GM21529 (cell line): ENCODE results near the gene ELP1.
"Not testable (repeated sequence)": the region's sequence is repeated elsewhere in the genome, so short reads cannot be mapped to it uniquely, and the experiment has no call there.

Source experiments
- ATAC-seq: cut with Tn5 transposase; IDR thresholded peaks from one replicate; pipeline ENCODE4 v1.9.1; 2021; ENCODE audit not compliant: unreplicated experiment

ELP1 gene

DNA sequence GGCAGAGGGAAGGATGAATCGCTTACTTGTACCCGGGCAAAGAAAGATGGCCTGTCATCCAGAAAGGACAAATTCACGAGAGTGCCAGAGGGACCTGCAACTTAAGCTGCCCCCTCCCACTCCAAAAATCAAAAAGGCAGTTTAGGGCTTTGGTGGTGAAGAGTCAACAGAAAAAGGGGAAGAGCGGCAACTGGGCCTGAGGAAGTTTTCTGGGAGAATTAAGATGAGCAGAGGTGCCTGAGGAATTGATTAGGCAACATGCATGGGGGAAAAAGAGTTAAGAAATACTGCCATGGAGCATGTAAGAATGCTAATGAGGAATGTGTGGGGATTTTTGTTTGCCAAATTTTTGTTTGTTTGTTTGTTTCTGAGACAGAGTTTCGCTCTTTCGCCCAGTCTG is 76.4 kb downstream of the ELP1 start:
- no peak for ATAC-seq

DNA sequence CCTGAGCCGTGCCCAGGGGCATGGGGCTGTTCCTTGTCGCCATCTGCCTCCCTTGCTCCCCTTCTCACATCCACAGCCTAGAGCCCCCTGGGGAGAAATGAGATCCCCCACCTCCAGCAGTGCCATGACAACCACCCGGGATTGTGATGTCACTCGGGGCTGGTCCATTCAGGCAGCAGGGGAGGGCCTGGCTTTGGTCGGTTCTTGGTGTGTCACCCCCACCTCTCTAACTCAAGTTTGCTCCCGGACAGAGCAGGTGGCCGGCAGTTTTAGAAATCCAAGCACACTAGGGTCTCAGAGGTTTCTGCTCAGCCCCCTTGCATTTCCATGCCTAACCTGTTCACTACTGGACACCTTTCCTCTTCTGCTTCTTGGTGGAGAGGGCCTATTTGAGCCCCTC is 78.0 kb downstream of the ELP1 start, which contains the start of gene ACTL7B:
TSS of gene ACTL7B (minus strand) at position 99 of the 400 bp plus-strand sequence. CDS start at position 43, 56 bp downstream.
- ATAC-seq = no peak

DNA sequence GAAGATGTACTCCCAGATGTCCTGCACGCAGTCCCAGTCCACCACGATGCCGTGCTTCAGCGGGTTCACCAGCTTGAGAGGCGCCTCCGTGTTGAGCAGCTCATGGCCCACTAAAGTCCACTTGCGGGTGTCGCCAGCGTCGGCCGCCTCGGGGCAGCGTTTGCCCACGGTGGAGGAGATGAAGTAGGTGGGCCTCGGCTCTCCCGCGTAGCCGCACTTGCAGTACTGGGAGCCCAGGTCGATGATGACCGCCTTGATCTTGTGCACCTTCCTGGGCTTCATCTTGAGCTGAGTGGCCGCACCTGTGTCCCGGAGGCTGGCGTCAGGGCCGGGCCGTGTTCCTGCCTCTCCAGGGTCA is 78.4 kb downstream of the ELP1 start:
- no peak for ATAC-seq

DNA sequence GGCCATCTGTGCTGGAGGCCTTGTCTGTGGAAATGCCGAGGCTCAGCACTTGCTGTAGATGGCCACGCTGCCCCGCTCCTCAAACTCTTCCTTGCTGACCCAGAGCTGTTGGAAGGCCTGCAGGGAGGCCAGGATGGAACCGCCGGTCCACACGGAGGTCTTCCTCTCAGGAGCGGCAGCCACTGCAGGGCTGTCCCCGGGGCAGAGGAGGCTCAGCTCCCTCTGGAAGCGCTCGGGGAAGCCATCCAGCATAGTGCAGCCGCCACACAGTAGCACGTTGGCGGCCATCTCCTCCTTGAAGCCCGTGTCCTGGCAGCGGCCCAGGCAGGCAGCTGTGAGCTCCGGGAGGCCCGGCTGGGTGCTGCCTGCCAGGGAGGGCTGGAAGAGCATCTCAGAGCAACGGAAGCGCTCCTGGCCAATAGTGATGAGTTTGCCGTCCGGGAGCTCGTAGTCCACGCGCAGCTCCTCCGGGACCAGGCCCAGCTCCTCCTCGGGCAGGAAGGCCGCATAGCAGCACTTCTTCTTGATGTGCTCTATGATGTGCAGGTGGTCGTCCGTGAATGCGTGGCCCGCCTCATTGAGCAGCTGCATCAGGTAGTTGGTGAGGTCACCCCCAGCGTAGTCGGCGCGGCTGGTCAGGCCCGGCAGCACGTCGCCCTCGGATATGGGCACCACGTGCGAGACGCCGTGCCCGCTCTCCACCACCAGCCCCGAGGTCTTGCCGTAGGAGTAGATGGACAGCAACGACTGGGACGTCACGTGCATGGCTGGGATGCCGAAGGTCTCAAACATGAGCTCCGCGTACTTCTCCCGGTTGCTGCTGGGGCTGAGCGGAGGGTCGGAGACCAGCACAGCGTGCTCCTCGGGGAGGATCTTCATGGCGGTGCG is 79.0 kb downstream of the ELP1 start:
- no peak for ATAC-seq

DNA sequence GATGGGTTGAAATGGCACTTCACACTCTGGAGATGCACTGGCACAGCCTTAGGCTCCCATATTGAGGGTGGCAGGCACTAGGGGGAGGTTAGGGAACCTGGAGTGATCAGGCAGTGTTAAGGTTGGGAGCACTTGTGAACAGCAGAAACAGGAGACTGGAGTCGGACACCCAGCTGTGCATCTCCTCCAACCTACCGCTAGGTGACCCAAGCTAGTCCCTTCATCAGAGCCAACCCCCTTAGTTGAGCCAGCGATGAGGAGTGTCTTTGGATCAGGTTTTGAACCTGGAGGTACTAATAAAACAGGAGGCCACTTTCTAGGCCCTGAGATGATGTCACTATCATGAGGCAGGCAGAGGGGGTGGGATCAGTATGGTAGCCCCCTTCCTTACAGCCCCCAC is 79.8 kb downstream of the ELP1 start:
- no peak for ATAC-seq

DNA sequence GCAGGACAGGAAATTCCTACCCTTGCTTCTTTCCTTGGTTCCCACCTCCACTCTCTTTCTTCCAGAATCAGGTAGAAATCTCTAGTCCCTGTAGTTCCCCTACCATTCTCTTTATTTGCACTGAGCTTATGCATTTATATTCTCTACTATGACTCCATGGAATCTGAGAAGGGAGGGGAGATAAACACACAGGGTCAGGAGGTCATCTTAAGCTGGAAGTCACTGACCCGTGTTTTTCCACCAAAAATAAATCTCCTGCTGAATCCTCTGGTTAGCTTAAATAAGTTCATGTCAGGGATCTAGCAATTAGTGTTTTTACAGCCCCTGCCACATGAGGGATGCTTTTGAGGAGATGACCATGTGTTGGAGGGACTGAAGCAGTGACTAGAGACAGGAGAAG is 81.8 kb downstream of the ELP1 start:
- no peak for ATAC-seq

DNA sequence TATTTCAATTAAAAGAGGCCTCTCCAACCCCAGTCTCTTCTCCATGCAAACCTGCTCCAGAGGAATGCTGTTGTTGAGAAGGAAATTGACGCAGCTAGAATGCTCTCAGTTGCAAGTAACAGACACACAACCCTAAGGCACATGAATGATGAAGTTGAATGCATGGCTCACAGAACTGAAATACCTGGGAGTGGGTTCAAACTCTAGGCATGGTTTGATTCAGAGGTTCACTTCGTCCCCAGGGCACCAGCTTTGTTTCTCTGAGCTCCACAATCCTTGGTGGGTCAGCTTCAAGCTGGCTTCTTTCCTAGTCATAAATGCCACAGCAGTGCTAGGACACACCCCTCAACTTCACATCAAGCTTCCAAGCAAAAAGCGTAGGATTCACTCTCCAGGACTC is 82.8 kb downstream of the ELP1 start:
- ATAC-seq = no peak

DNA sequence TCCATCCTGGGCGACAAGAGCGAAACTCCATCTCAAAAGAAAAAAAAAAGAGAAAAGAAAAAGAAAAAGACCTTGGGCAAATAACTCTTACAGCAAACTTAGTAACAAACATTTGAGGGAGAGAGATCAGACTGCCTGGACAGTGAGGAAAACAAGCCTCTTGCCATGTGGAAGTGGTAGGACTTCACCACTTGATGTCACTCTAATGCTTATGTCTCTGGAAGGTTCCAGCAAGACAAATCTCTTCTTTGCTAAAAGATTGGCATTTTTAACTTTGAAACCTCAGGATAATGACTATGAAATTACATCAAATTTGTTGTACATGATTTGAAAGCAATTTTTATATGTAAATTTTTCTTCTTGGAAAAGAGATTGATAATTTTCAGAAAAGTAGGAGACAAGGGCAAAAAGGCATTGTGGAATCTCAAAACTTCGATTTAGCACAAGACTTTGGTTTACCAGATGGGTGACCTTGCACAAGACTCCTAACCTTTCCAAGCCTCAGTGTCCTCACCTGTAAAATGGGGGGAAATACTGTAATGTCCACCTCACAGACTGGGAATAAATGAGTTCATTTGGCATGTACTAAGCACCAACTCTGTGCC is 83.5 kb downstream of the ELP1 start:
- ATAC-seq = no peak

DNA sequence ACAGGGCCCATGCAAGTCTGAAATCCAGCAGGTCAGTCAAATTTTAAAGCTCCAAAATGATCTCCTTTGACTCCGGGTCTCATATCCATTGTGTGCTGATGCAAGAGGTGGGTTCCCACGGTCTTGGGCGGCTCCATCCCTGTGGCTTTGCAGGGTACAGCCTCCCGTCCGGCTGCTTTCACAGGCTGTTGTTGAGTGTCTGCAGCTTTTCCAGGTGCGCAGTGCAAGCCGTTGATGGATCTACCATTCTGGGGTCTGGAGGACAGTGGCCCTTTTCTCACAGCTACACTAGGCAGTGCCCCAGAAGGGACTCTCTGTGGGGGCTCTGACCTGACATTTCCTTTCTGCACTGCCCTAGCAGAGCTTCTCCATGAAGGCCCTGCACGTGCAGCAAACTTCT is 85.6 kb downstream of the ELP1 start:
- ATAC-seq = not testable (repeated sequence)

DNA sequence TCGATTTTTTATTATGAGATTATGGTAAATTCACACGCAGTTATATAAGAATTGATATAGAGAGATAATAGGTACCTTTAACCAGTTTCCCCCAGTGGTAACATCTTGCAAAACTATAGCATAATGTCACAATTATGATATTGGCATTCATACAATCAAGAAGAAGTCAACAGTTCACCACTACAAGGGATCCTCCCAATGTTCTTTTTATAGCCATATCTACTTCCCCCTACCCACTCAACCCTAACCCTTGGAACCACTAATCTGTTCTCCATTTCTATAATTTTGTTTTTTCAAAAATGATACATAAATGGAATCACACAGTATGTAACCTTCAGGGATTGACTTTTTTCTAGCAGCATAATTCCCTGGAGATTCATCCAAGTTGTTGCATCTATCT is 88.0 kb downstream of the ELP1 start:
- ATAC-seq = no peak

DNA sequence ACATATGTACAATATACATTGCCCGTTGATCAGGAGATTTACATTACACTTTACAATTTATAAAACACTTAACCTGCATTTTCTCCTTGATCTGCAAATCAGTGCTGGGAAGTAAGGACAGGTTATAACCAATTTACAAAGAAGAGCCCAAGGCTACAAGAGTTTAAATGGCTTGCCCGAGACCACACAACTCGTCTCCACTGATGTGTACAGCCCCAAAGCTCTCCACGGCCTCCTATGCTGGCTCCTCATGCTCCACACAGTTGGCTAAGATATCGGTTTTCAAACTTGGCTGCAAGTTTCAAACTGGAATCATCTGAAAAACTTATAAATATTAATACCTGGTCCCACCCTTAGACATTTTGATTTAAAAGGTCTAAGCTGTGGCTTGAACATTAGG is 88.4 kb downstream of the ELP1 start:
- ATAC-seq = no peak

DNA sequence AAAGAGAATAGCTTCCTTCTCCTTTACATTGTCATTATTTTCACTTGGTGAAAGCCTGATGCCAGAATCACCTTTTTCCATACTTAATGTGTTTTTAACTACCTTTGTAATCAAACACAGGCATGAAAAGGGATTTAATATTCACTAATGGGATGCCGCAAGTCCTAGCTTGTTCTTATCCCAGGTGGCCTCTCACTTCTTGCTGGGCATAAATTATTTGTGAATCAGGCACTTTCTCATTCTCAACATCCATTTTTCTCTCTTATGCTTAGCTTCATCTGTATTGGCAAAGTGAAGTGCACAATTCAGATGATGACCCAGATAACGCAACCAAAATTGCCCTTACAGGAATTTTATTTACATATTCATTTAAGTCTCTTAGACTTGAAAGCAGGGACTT is 89.1 kb downstream of the ELP1 start:
- no peak for ATAC-seq

DNA sequence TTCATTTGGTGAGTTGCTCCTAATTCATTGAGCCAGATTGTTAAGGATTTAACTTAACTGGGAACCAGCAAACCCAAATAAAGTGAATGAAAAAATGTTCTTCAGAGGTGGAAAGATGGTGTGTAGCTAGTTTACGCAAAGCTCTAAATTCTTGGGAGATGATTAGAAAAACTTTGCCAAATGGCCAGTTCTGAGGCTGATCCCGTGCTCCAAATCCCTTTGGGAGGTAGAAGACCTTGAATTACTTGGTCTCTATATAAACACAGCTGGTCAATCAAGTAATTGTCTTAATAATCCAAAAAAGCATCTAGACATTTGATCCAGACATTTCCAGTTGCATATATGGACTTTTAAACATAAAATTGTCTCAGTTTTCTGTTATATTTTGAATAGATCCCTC is 89.5 kb downstream of the ELP1 start:
- no peak for ATAC-seq

DNA sequence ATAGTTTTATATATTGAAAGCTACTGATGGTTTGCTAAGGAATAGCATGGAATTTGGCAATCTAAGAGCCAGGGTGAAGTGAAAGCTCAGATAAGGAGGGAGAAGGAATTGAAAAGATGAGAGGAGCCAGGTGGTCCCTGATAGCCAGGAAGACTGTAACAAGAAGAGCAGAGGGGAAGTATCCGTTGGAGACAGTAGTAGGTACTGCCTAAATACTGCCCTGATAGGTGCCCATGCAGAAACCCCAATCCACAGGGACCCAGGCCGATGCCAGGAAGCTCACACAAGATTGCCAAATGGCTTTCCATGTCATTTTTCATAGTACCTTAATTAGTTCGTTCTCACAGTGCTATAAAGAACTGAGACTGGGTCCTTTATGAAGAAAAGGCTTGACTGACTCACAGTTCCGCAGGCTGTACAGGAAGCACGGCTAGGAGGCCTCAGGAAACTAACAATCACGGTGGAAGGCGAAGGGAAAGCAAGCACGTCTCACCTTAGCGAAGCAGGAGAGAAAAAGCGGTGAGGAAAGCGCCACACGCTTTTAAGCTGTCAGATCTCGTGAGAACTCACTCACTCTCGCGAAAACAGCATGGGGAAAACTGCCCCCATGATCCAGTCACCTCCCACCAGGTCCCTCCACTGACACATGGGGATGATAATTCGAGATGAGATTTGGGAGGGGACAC is 91.2 kb downstream of the ELP1 start:
- no peak for ATAC-seq

DNA sequence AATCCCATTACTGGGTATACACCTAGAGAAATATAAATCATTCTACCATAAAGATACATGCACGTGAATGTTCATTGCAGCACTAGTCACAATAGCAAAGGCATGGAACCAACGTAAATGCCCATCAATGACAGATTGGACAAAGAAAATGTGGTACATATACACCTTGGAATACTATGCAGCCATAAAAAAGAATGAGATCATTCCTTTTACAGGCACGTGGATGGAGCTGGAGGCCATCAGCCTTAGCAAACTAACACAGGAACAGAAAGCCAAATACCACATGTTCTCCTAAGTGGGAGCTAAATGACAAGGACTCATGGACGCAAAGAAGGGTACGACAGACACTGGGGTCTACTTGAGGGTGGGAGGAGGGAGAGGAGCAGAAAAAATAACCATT is 94.4 kb downstream of the ELP1 start:
- ATAC-seq = not testable (repeated sequence)

DNA sequence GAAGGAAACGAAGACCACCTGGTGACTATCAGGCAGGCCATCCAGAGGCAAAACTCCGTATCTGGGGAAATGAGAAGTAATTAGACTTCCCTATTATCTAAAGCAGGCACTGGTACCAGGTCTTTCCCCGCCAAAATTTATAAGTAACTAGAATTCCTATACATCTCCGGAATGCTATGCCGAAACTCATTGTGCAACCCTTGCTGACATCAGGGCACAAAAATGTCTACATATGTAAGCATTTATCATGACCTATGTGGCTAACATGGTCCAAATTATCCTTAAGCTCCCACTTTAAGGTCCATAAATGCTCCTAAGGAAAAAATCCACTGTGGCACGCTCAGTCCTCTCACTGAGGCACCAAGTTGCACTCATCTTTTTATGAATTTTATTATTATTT is 95.9 kb downstream of the ELP1 start:
- no peak for ATAC-seq

DNA sequence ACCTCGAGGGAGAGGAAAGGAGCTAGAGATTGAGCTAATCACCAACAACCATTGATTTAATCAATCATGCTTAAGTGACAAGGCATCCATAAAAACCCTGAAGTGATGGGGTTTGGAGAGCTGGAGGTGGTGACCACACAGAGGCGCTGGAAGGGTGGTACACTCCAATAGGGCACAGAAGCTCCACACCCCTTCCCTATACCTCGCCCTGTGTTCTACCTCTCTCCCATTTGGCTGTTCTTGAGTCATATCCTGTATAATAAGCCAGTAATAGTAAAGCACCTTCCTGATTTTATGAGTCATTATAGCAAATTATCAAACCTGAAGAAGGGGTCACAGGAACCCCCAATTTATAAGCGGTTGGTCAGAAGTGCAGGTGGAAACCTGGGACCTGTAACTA is 96.4 kb downstream of the ELP1 start:
- ATAC-seq = no peak

DNA sequence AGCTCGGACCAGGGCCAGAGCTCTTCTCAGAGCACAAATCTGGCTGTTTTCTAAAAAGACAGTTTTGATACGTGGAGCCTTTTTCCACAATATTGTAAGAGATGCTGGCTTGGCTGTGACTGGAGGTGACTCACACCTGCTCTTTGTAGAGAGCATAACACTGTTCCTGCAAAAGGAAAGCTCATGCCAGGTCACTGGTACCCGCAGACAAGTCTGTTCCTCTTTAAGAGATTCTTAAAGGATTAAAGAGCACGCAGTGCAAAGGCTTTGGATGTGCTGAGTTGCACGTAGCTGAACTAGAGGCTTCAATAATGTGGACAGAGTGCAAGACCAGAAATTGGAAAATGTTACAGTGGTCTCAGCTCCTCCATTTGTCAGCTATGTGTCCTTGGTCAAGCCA is 97.1 kb downstream of the ELP1 start:
- ATAC-seq = no peak

DNA sequence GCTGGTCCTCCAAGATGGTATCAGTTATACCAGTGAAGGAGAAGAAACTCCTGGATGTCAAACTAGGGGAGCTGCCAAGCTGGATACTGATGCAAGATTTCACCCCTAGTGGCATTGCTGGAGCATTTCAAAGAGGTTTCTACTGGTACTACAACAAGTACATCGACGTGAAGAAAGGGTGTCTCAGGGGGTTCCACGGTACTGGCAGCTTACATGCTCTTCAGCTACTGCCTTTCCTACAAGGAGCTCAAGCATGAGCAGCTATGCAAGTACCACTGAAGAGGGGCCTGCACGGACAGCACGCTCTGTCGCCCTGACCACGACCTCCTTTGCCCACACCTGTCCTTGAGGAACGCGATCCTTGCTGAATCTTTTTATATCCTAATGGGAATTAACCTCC is 97.6 kb downstream of the ELP1 start:
- ATAC-seq = no peak

DNA sequence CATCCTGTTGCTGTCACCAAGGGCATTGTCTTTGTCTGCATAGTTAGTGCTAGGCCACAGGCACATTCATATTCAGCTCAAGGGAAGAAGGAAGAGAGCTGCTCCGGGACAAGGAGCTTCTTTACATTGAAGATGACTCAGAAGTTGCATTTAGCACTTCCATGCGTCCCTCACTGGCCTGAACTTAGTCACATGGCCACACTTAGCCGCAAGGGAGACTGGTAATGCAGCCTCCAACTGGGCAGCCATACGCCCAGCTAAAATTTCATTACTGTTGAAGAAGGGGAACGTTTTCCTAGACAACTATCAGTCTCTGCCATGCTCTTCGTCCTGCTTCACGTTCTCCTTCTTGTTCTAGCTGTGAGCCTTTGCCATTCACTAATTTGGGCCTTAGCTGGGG is 98.1 kb downstream of the ELP1 start:
- no peak for ATAC-seq

DNA sequence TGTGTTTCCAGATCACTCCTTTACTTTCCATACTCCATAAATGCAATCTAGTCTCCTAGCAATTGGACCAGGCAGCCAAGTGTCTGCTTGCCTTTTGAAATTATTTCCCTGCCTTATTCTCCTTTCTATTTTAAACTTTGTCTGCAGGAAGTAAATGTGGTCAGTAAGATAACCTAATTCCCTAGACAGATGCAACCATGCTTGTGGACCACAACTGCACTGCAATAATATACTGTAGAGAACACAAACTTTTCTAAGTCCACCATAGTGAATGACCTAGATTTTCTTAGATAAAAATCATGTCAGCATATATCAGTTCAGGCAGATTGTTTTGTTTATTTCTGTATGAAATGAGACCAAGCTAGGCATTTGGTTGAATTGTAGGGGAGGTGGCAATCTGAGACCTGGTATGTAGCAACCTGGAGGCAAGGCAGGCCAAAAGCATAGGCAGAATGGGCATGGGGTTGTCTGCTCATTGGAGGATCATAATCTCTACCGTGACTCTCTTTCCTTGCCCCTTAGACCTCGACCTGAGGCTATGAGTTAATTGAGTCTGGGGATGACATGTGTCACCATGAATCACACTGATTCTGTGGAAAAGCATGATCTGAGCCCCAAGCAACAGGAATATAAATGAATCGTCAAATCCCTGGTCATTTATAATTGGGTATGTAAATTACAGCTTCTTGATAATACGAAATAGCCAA is 98.8 kb downstream of the ELP1 start:
- no peak for ATAC-seq

DNA sequence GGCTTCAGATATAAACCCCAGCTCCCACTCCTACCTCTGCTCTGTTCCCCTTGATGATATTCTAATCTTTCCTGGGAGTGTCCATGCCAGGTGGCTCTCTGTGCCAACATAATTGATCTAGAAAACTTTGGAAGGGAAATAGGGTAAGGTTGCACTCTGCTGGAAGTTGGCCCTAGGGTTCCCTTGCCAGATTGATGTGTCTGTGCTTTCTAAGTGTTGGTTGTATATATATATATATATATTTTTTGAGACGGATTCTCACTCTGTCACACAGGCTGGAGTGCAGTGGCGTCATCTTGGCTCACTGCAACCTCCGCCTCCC is 101.8 kb downstream of the ELP1 start:
- ATAC-seq = no peak
